B cell (primary cell): ENCODE measurements around the gene UBA1.

Experiments
- CTCF ChIP-seq: fragments of 200-600 bp; IDR thresholded peaks from one replicate; pipeline ENCODE4 v1.8.0; 2022; ENCODE audit warnings: antibody characterized with exemption, mild to moderate bottlenecking
- EZH2 ChIP-seq: IDR thresholded peaks from 2 replicates; pipeline ENCODE4 v1.6.1; 2012; ENCODE audit warnings: borderline replicate concordance, low read depth, mild to moderate bottlenecking, moderate library complexity, low read length; ENCODE audit not compliant: insufficient read depth, poor library complexity, severe bottlenecking

DNA sequence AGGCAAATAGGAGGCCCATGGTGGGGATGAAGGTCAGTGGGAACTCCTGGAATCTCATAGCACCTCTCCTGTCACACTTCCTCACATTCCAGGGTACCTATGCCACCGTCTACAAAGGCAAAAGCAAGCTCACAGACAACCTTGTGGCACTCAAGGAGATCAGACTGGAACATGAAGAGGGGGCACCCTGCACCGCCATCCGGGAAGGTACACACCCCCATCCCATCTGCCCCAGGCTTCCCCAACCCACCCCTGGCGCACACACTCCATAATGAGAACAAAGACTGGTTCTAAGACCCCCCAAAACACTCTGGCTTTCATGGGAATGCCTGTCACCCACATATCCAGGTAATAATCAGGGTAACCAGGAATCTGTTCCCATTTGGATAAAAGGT is 31.3 kb downstream of the UBA1 start:
- TF ChIP-seq CTCF, result no peak
- no peak for TF ChIP-seq EZH2
